ENCODE data around the gene GALNT16.
"Not testable (repeated sequence)": the region's sequence is repeated elsewhere in the genome, so short reads cannot be mapped to it uniquely, and the experiment has no call there.

GALNT16 gene

GRCh38 chr14:69287098-69288010 lies 27.4 kb downstream of the GALNT16 start:
- no peak for DNase-seq

- no peak for DNase-seq
These were observed 28.2 kb downstream of the GALNT16 start for GRCh38 chr14:69288011-69288771.

- DNase-seq, result no peak
These were observed 29.2 kb downstream of the GALNT16 start for GRCh38 chr14:69288956-69289705.

GRCh38 chr14:69289811-69290520 lies 30.0 kb downstream of the GALNT16 start:
- DNase-seq, result no peak

- not testable (repeated sequence) for DNase-seq
These were observed 30.9 kb downstream of the GALNT16 start for GRCh38 chr14:69290881-69291280.

GRCh38 chr14:69291396-69291795 lies 31.4 kb downstream of the GALNT16 start:
- no peak for DNase-seq

GRCh38 chr14:69291891-69292561 lies 32.1 kb downstream of the GALNT16 start:
- no peak for DNase-seq

- DNase-seq, result no peak
These were observed 38.4 kb downstream of the GALNT16 start for GRCh38 chr14:69298131-69299071.

GRCh38 chr14:69299286-69300035 lies 39.5 kb downstream of the GALNT16 start:
- peak; percentile 2 to 6 for DNase-seq

- DNase-seq, result no peak
These were observed 40.8 kb downstream of the GALNT16 start for GRCh38 chr14:69300601-69301221.

- DNase-seq, result no peak
These were observed 43.1 kb downstream of the GALNT16 start for GRCh38 chr14:69303086-69303485.

GRCh38 chr14:69312608-69313007 lies 52.6 kb downstream of the GALNT16 start:
- DNase-seq, result no peak

GRCh38 chr14:69313176-69313575 lies 53.2 kb downstream of the GALNT16 start:
- no peak for DNase-seq

GRCh38 chr14:69314327-69314726 lies 54.4 kb downstream of the GALNT16 start:
- no peak for DNase-seq

GRCh38 chr14:69315301-69315700 lies 55.3 kb downstream of the GALNT16 start:
- no peak for DNase-seq

GRCh38 chr14:69316449-69317101 lies 56.6 kb downstream of the GALNT16 start:
- DNase-seq, result no peak

- no peak for DNase-seq
These were observed 57.3 kb downstream of the GALNT16 start for GRCh38 chr14:69317102-69317755.

- no peak for DNase-seq
These were observed 57.8 kb downstream of the GALNT16 start for GRCh38 chr14:69317780-69318179.

All from activated CD4-positive, alpha-beta T cell treated with anti-CD3 and anti-CD28 coated beads, Interleukin-2, amount 50 U/mL, for 48 hours (primary cell).